Neural crest cell (in vitro differentiated cells): ENCODE data around the gene CSTF2. TPM values are rescaled to one million over a fixed set of nuclear protein-coding genes. Genes with fewer than 3 reads are reported as not detected.

Experiments used
- DNase-seq: peaks from one replicate; pipeline ENCODE4 v3.0.0; 2021; ENCODE audit warnings: low read depth, mixed read lengths, low spot score
- H3K27ac Mint-ChIP-seq: one replicate; pipeline ENCODE4 v1.8.0; 2021; ENCODE audit warnings: mild to moderate bottlenecking, mixed read lengths; ENCODE audit not compliant: unreplicated experiment
- H3K27me3 Mint-ChIP-seq: 2 replicates; pipeline ENCODE4 v1.8.0; 2021; ENCODE audit warnings: low read depth, mild to moderate bottlenecking, mixed read lengths
- H3K36me3 Mint-ChIP-seq: 2 replicates; pipeline ENCODE4 v1.8.0; 2021; ENCODE audit warnings: low read depth, mild to moderate bottlenecking, mixed read lengths
- H3K4me1 Mint-ChIP-seq: 2 replicates; pipeline ENCODE4 v1.8.0; 2021; ENCODE audit warnings: mixed read lengths
- H3K4me3 Mint-ChIP-seq: one replicate; pipeline ENCODE4 v1.8.0; 2021; ENCODE audit warnings: mild to moderate bottlenecking, mixed read lengths
- H3K9me3 Mint-ChIP-seq: 2 replicates; pipeline ENCODE4 v1.8.0; 2021; ENCODE audit warnings: mixed read lengths
- total RNA-seq: library from RNA; stranded (reverse); gene quantifications from 2 replicates; pipeline ENCODE4 v1.2.1, GENCODE V29; 2021
- TF ChIP-seq, protein P1 (sequence below): fragments of 200-600 bp; sonication (generic); conservative IDR thresholded peaks from 2 replicates; pipeline ENCODE4 v1.5.0; 2021; ENCODE audit warnings: antibody characterized with exemption, mild to moderate bottlenecking

The CSTF2 gene
- total RNA-seq, 1 donor from 2014 or later, result 30.1 TPM

GRCh38 chrX:100830143-100830542 lies 10.0 kb downstream of the CSTF2 start:
- TF ChIP-seq, protein P1, sequence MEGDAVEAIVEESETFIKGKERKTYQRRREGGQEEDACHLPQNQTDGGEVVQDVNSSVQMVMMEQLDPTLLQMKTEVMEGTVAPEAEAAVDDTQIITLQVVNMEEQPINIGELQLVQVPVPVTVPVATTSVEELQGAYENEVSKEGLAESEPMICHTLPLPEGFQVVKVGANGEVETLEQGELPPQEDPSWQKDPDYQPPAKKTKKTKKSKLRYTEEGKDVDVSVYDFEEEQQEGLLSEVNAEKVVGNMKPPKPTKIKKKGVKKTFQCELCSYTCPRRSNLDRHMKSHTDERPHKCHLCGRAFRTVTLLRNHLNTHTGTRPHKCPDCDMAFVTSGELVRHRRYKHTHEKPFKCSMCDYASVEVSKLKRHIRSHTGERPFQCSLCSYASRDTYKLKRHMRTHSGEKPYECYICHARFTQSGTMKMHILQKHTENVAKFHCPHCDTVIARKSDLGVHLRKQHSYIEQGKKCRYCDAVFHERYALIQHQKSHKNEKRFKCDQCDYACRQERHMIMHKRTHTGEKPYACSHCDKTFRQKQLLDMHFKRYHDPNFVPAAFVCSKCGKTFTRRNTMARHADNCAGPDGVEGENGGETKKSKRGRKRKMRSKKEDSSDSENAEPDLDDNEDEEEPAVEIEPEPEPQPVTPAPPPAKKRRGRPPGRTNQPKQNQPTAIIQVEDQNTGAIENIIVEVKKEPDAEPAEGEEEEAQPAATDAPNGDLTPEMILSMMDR, result no peak
- H3K9me3 Mint-ChIP-seq, result no peaks in the 10 kb centered on the region
- H3K27ac Mint-ChIP-seq, result no peak overlapping the region
- H3K27me3 Mint-ChIP-seq, result no peaks in the 10 kb centered on the region
- no peak overlapping the region for H3K4me3 Mint-ChIP-seq
- no peaks in the 10 kb centered on the region for H3K4me1 Mint-ChIP-seq
- H3K36me3 Mint-ChIP-seq, result peaks cover 17% of the 10 kb centered on the region
- no peak for DNase-seq

DNA sequence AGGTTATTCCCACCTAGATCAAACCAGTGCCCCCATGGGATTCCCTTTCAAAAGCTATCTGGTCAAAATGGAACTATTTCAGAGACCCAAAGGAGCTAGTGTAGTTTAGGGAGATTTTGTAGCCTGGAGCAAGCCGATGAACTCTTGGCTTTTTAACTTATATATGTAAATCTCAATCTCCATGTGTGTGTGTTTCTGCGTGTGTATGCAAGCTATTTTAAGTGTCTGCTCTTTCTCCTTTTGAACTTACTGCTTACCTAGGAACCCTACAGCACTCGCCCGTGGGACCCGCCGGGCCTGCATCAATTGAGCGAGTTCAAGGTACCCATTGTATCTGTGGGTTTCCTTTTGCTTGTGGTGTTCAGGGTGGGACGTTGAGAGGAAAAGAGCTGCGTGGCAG lies 10.4 kb downstream of the CSTF2 start:
- Mint-ChIP-seq H3K9me3 (no peaks in the 10 kb centered on the region), H3K4me3 (no peak overlapping the region), H3K36me3 (peaks cover 17% of the 10 kb centered on the region), H3K27me3 (no peaks in the 10 kb centered on the region), H3K4me1 (no peaks in the 10 kb centered on the region), H3K27ac (no peak overlapping the region)
- TF ChIP-seq, protein P1, result no peak
- no peak for DNase-seq

DNA sequence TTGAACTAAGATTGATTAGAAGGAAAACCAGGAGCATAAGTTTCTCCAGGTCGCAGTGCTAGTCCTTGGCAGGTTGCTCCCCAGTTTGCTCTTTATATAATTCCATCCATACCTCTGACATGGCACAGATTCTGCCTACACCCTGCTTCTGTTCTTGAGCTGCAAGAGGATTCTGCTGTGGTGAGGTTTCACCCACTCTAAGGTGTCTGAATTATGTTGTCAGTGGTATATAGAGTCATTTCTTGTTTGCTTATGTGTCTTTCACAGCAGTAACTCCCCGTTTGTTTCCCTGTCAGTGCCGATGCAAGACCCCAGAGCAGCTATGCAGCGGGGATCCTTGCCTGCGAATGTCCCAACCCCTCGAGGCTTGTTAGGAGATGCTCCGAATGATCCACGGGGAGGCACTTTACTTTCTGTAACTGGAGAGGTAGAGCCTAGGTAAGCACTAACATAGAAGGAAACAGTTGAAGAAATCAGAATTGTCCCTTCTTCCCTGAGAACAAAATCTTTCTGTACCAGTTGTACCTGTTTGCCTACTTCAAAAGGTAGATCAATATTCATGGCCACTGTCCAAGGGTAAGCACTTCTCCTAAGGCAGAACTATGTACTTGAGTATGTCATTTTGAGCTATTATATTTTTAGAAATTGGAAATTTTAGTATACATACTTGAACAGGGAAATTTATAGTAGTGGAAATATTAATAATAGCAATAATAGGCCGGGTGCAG lies 11.2 kb downstream of the CSTF2 start:
- Mint-ChIP-seq H3K27me3 (no peaks in the 10 kb centered on the region), H3K27ac (no peak overlapping the region), H3K4me1 (no peaks in the 10 kb centered on the region), H3K4me3 (no peak overlapping the region), H3K9me3 (no peaks in the 10 kb centered on the region), H3K36me3 (peaks cover 17% of the 10 kb centered on the region)
- TF ChIP-seq, protein P1, result no peak
- DNase-seq, result no peak

DNA sequence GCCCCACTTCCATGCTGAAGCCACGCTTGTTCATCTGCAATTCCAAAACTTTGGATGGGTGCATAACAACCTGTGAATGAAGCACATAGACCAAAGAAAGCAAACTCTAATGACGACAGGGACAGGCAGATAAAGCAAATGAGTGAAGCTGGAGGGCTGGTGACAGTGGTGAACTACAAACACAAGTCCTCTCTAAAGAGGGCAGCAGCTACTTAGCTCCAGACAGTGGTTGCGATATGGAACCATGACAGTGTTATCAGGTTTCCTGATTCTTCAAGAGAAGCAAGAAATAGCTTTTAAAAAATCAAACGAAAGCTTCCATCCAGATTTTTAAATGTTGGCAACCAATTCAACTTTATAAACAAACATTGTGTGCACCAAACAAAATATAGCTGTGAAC lies 30.1 kb downstream of the CSTF2 start:
- TF ChIP-seq, protein P1, result no peak
- no peak overlapping the region for H3K27ac Mint-ChIP-seq
- H3K9me3 Mint-ChIP-seq, result peaks cover 7% of the 10 kb centered on the region
- H3K36me3 Mint-ChIP-seq, result peaks cover 3% of the 10 kb centered on the region
- H3K27me3 Mint-ChIP-seq, result no peaks in the 10 kb centered on the region
- DNase-seq, result no peak
- H3K4me1 Mint-ChIP-seq, result no peaks in the 10 kb centered on the region
- H3K4me3 Mint-ChIP-seq, result no peak overlapping the region

- Mint-ChIP-seq H3K36me3 (no peaks in the 10 kb centered on the region), H3K27ac (no peak overlapping the region), H3K4me3 (no peak overlapping the region), H3K27me3 (no peaks in the 10 kb centered on the region), H3K4me1 (no peaks in the 10 kb centered on the region), H3K9me3 (peaks cover 11% of the 10 kb centered on the region)
- TF ChIP-seq, protein P1, result no peak
- DNase-seq, result no peak
Measured at GRCh38 chrX:100852810-100853209, 32.6 kb downstream of the CSTF2 start.
